GM13976 (cell line): Measurements from ENCODE around the gene FOXP2.

Experiments
- DNase-seq: peaks from one replicate; pipeline ENCODE4 v3.0.0; 2012; ENCODE audit warnings: low spot score
- CTCF ChIP-seq: IDR thresholded peaks from 2 replicates; pipeline ENCODE4 v1.5.1; 2012; ENCODE audit warnings: borderline replicate concordance, mild to moderate bottlenecking; ENCODE audit not compliant: insufficient read depth; ENCODE audit errors: extremely low read depth, missing control alignments, control extremely low read depth
- in situ Hi-C: fragments of 300-500 bp; cut with MboI; formaldehyde crosslinking; loops from one replicate; pipeline ENCODE4 v1.12.0; 2022; ENCODE audit warnings: low sequenced_read_pairs, mixed read lengths, inconsistent platforms; ENCODE audit not compliant: unreplicated experiment

Gene FOXP2

GRCh38 chr7:114413761-114414155, 857 bp upstream of the FOXP2 start:
- in situ Hi-C loops = no loop called here
- no peak for TF ChIP-seq CTCF
- DNase-seq = no peak

- in situ Hi-C loops = no loop called here
- TF ChIP-seq CTCF = no peak
- no peak for DNase-seq
Measured at GRCh38 chr7:114415064-114415989, 712 bp downstream of the FOXP2 start.

- no peak for DNase-seq
- no peak for TF ChIP-seq CTCF
- in situ Hi-C loops = no loop called here
Measured at GRCh38 chr7:114416129-114416990, 1.7 kb downstream of the FOXP2 start.

- no peak for DNase-seq
- no peak for TF ChIP-seq CTCF
- in situ Hi-C loops = no loop called here
Measured at GRCh38 chr7:114417290-114417689, 2.7 kb downstream of the FOXP2 start.

- no peak for TF ChIP-seq CTCF
Measured at GRCh38 chr7:114418117-114418516, 3.5 kb downstream of the FOXP2 start.

GRCh38 chr7:114419441-114420272, 5.0 kb downstream of the FOXP2 start:
- in situ Hi-C loops = no loop called here
- no peak for TF ChIP-seq CTCF
- DNase-seq = no peak

More at GRCh38 chr7:114418117-114418516, 3.5 kb downstream of the FOXP2 start:
- in situ Hi-C loops = no loop called here
- DNase-seq = no peak
